Subcutaneous adipose tissue (tissue), 4 donors: ENCODE measurements around the gene LSM4. TPM values are rescaled to one million over a fixed set of nuclear protein-coding genes. Genes with fewer than 3 reads are reported as not detected.

Experiments used
- total RNA-seq, 4 donors: library from RNA; depleted of rRNA; stranded (reverse); fragments of >200 nt; gene quantifications; one replicate each; pipeline ENCODE4 v1.1.0, GENCODE V29; 2016
- TF ChIP-seq, protein P1 (sequence below): fragments of 450-650 bp; IDR thresholded peaks from one replicate; pipeline ENCODE4 v1.5.1; 2016; ENCODE audit warnings: low read depth, mild to moderate bottlenecking, control low read depth, antibody characterized with exemption, moderate library complexity

The LSM4 gene
- total RNA-seq, 4 donors from 2014 or later: 70.3 to 87.7 (median 81.4) TPM

DNA sequence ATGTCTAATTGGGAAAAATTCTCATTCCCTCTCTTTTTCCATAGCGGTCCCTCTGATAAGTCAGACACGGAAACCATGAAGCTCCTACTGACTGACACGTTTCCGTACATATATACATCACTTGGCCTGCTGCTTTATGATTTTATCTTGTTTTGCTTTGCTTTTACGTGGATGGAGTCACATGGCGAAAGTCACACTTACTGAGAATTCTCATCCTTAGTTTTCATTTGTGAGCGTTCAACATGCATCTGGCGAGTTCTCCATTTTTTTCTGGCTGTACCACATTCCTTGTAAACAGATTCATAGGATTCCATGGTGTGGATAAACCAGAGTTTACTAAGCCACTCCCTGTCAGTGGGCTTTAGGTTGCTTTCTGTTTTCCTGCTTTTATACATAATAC, 38.8 kb upstream of the LSM4 start:
- TF ChIP-seq, protein P1, sequence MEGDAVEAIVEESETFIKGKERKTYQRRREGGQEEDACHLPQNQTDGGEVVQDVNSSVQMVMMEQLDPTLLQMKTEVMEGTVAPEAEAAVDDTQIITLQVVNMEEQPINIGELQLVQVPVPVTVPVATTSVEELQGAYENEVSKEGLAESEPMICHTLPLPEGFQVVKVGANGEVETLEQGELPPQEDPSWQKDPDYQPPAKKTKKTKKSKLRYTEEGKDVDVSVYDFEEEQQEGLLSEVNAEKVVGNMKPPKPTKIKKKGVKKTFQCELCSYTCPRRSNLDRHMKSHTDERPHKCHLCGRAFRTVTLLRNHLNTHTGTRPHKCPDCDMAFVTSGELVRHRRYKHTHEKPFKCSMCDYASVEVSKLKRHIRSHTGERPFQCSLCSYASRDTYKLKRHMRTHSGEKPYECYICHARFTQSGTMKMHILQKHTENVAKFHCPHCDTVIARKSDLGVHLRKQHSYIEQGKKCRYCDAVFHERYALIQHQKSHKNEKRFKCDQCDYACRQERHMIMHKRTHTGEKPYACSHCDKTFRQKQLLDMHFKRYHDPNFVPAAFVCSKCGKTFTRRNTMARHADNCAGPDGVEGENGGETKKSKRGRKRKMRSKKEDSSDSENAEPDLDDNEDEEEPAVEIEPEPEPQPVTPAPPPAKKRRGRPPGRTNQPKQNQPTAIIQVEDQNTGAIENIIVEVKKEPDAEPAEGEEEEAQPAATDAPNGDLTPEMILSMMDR: no peak

DNA sequence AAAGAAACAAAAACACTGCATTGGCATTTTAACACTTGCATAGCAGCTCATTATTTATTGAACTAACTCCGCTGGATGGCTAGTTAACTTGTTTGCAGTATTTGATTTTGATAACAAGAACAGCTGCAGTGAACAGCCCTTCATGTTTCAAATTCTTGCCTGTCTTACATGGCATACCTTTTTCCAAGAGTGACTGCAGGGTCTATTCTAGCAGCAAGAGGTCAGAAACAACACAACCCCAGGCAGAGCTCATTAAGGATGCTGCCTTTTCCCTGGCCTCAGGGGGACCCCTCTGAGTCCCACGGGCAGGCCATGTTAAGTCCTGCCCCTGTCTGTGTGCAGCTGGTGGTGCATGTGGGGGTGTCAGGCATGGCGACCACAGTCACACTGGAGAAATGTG, 34.2 kb upstream of the LSM4 start:
- TF ChIP-seq, protein P1: no peak

DNA sequence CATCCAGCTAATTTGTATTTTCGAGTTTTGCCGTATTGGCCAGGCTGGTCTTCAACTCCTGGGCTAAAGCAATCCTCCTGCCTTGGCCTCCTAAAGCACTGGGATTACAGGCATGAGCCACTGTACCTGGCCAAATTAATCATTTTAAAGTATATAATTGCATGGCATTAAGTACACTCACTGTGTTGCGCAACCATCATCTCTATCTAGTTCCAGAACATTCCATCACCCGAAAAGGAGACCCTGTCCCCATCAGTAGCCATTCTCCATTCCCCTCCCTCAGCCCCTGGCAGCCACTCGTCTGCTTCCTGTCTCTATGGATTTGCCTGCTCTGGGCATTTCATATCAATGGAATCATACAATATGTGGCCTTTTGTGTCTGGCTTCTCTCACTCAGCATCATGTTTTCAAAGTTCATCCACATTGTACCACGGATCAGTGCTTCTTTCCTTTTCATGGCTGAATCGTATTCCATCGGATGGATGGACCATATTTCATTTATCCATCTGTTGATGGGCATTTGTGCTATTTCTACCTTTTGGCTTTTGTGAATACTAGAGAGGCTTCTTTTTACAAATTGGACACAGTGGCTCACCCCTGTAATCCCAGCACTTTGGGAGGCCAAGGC, 30.6 kb upstream of the LSM4 start:
- TF ChIP-seq, protein P1: no peak

DNA sequence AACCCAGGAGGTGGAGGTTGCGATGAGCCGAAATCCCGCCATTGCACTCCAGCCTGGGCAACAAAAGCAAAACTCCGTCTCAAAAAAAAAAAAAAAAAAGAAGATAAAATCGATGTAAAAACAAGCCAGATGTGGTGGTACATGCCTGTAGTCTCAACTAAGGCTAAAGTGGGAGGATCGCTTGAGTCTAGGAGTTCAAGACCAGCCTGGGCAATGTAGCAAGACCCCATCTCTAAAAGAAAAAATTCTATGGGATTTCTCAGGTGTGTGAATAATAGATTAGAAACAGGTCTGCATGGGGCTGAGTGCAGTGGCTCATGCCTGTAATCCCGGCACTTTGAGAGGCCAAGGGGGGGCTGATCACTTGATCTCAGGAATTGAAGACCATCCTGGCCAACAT, 28.7 kb upstream of the LSM4 start:
- TF ChIP-seq, protein P1: no peak

DNA sequence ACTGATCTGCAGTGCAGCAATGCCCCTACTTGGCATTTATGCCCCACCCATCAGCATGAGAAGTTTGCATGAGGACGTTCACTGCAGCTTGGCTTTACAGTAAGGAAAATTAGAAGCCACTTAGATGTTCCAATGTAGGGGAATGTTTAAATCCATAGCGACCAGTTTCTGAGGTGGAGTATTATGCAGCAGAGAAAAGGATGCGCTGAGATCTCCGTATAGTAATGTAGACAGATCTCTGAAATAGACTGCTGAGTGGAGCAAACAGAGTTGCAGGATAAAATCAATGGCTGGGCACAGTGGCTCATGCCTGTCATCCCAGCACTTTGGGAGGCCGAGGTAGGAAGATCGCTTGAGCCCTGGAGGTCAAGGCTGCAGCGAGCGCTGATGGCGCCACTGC, 27.6 kb upstream of the LSM4 start:
- TF ChIP-seq, protein P1: no peak

DNA sequence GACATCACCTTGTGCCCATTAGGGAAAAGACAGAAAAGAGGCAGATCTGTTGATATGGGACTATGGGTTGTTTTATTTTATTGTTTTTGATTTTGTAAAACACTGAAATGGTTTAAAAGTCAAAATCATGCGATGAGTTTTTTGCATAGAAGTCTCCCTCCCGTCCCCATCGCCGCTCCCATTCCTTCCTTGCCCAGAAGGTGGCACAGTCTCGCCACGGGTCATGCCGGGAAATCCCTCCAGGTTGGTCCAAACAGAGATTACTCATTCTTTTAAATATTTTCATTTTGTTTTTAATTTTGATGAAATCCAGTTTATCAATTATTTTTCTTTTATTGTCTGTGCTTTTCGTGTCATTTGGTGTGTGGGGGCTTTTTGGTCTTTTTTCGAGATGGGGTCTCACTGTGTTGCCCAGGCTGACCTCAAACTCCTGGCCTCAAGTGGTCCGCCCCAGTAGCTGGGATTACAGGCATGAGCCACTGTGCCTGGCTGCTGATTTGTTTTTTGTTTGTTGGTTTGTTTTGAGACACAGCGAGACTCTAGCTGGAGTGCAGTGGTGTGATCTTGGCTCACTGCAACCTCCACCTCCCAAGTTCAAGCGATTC, 26.8 kb upstream of the LSM4 start:
- TF ChIP-seq, protein P1: no peak

DNA sequence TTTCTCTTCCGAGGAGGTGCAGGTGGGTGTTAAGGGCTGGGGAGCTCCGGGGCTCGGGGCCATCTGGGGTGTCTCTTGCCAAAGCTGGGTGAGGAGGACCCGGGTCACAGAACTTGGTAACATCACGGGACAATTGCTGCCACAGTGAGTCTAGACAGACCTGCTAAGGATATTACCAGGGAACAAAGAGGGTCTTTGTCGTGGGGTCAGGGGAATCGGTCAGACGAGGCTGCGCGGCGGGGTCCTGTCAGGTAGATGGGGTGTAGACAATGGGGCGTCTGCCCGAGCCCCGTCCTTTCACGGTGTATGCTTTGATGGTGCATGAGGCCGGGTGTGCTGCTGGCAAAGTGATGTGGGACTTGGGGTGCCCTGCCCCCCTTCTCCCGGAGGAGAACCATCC, 25.3 kb upstream of the LSM4 start:
- TF ChIP-seq, protein P1: no peak
